ENCODE measurements around the gene CRIP3. TPM values are rescaled to one million over a fixed set of nuclear protein-coding genes. Genes with fewer than 3 reads are reported as not detected.

The CRIP3 gene
- total RNA-seq, 2 donors from 2014 or later = 1.5 TPM; not detected in 1

- TF ChIP-seq CTCF (IDR thresholded peaks at IDR 0.05) = no peak
- Histone ChIP-seq H3K27me3 (peaks cover 0 to 9% of the 10 kb centered on the region in 2 donors), H3K4me3 (no peak overlapping the region), H3K9me3 (no peaks in the 10 kb centered on the region), H3K4me1 (peaks cover 0 to 19% of the 10 kb centered on the region in 2 donors), H3K27ac (peak overlapping the region; percentile 27 to 37), H3K36me3 (no peaks in the 10 kb centered on the region)
- DNase-seq (ENCODE audit: low spot score) = no peak
Measured at GRCh38 chr6:43278524-43279078, 30.0 kb downstream of the CRIP3 start.

- H3K4me3 ChIP-seq = no peak overlapping the region
- no peak for TF ChIP-seq CTCF (IDR thresholded peaks at IDR 0.05)
Measured at GRCh38 chr6:43277643-43278523, 30.7 kb downstream of the CRIP3 start.

GRCh38 chr6:43277306-43277642 is 31.4 kb downstream of the CRIP3 start:
- no peaks in the 10 kb centered on the region for H3K36me3 ChIP-seq
- no peak overlapping the region for H3K4me3 ChIP-seq
- H3K27ac ChIP-seq = no peak overlapping the region
- TF ChIP-seq CTCF (IDR thresholded peaks at IDR 0.05) = no peak
- H3K4me1 ChIP-seq = peaks cover 0 to 19% of the 10 kb centered on the region in 2 donors
- H3K9me3 ChIP-seq = no peaks in the 10 kb centered on the region
- peaks cover 0 to 9% of the 10 kb centered on the region in 2 donors for H3K27me3 ChIP-seq
- no peak for DNase-seq (ENCODE audit: low spot score)

More at GRCh38 chr6:43277643-43278523, 30.7 kb downstream of the CRIP3 start:
- Histone ChIP-seq H3K27me3 (peaks cover 0 to 9% of the 10 kb centered on the region in 2 donors), H3K36me3 (no peaks in the 10 kb centered on the region), H3K27ac (peak overlapping the region; percentile 27 to 37), H3K9me3 (no peaks in the 10 kb centered on the region), H3K4me1 (peaks cover 0 to 19% of the 10 kb centered on the region in 2 donors)
- DNase-seq (ENCODE audit: low spot score) = no peak

GRCh38 chr6:43276577-43277305 is 31.9 kb downstream of the CRIP3 start:
- Histone ChIP-seq H3K27ac (no peak overlapping the region), H3K27me3 (peaks cover 0 to 9% of the 10 kb centered on the region in 2 donors), H3K36me3 (no peaks in the 10 kb centered on the region), H3K9me3 (no peaks in the 10 kb centered on the region), H3K4me3 (no peak overlapping the region), H3K4me1 (peaks cover 0 to 19% of the 10 kb centered on the region in 2 donors)
- TF ChIP-seq CTCF (IDR thresholded peaks at IDR 0.05) = no peak
- no peak for DNase-seq (ENCODE audit: low spot score)

GRCh38 chr6:43275801-43276576 is 32.6 kb downstream of the CRIP3 start:
- no peak overlapping the region for H3K27ac ChIP-seq
- H3K4me3 ChIP-seq = peak overlapping the region; percentile 28 to 54
- no peak for TF ChIP-seq CTCF (IDR thresholded peaks at IDR 0.05)
- H3K9me3 ChIP-seq = no peaks in the 10 kb centered on the region
- H3K36me3 ChIP-seq = no peaks in the 10 kb centered on the region
- peaks cover 0 to 19% of the 10 kb centered on the region in 2 donors for H3K4me1 ChIP-seq
- no peak for DNase-seq (ENCODE audit: low spot score)
- H3K27me3 ChIP-seq = peaks cover 0 to 9% of the 10 kb centered on the region in 2 donors

All from right atrium auricular region (tissue), 2 donors.